ENCODE results near the gene CYP27B1.
A peak's percentile ranks its signal among the peaks of the same experiment; 100 is the strongest.
"Not testable (repeated sequence)": the region's sequence is repeated elsewhere in the genome, so short reads cannot be mapped to it uniquely, and the experiment has no call there.

The CYP27B1 gene

GRCh38 chr12:57734591-57734990 is 32.3 kb downstream of the CYP27B1 start:
- DNase-seq (ENCODE audit: low spot score): no peak

DNA sequence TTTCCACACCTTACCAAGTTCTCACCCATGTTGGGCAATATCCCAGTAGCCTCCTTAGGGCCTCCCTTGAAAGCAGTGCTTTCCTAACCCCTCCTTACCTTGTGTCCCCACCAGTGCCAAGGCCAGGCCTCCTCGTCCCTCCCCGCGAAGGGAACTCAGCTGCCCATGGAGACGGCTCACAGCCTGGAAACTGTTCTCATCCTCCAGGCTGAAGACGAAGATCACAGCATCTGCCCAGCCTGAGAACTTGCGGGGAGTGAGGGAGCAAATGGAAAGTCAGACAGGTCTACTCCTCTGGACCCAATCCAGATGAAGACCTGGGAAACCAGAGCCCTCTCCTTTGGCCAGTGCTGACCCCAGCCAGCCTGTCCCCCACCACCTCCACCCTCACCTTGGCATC is 33.0 kb downstream of the CYP27B1 start:
- no peak for DNase-seq (ENCODE audit: low spot score)

- DNase-seq (ENCODE audit: low spot score): no peak
These were observed 33.9 kb downstream of the CYP27B1 start for GRCh38 chr12:57732726-57733593.

GRCh38 chr12:57732270-57732669 is 34.6 kb downstream of the CYP27B1 start:
- DNase-seq (ENCODE audit: low spot score): no peak

DNA sequence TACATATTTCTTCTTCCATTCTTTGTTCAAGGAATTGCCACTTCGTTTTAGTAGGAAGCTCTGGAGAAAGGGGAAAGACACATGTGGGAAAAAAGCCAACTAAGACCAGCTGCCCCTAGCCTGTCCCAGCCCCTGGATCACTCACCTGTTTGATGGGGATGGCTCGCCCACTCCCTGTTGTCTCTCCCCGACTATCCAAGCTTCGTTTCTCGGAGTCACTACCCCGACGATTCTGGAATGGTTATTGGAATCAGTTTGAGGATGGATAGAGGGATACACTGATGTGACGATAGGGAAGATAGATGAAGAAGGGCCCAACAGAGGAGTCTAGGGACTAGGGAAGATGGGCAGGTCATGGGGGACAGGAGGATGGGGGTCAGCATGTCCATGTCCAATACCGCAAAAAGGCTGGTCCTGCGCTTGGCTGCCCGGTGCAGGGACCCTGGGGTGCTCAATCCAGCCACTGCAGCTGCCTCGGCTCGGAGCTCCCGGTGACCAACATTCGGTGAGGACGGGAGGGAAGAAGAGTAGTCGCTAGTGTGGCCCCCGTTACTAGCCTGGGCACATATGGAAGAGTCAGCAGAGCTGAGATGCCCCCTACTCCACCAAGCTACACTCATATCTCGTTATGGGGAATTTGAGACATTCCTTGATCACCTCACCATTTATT is 35.3 kb downstream of the CYP27B1 start:
- DNase-seq (ENCODE audit: low spot score): no peak

GRCh38 chr12:57730336-57731067 is 36.4 kb downstream of the CYP27B1 start:
- no peak for DNase-seq (ENCODE audit: low spot score)

- no peak for DNase-seq (ENCODE audit: low spot score)
These were observed 37.5 kb downstream of the CYP27B1 start for GRCh38 chr12:57729321-57729844.

DNA sequence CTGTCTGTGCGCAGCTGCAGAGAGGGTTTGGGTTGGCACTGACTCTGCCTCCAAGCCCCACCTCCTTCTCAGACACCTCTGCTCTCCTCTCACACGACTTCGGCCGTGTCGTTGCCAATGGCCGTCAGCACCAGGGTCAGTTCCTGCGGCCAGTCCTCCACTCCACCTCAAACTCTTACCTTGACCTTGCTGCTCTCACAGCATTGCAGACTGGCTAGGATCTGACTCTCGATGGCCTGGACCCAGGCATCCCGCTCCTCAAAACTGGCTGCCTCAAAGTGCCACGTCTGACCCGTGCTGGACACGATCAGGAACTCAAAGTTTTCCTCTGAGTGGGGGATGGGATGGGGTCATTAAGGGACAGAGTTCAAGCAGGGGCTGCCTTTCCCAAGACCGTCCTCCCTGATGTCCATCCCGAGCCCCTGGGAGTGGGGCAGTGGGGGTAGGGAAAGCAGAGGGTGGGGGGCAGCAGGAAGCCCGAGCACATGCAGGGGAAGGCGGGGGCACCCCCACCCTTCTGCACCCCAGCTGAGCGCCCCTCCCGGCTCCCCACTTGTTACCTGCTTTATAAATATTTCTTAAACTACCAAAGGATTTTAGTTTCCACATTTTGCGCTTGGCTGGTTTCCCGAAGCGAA is 39.0 kb downstream of the CYP27B1 start:
- no peak for DNase-seq (ENCODE audit: low spot score)

DNA sequence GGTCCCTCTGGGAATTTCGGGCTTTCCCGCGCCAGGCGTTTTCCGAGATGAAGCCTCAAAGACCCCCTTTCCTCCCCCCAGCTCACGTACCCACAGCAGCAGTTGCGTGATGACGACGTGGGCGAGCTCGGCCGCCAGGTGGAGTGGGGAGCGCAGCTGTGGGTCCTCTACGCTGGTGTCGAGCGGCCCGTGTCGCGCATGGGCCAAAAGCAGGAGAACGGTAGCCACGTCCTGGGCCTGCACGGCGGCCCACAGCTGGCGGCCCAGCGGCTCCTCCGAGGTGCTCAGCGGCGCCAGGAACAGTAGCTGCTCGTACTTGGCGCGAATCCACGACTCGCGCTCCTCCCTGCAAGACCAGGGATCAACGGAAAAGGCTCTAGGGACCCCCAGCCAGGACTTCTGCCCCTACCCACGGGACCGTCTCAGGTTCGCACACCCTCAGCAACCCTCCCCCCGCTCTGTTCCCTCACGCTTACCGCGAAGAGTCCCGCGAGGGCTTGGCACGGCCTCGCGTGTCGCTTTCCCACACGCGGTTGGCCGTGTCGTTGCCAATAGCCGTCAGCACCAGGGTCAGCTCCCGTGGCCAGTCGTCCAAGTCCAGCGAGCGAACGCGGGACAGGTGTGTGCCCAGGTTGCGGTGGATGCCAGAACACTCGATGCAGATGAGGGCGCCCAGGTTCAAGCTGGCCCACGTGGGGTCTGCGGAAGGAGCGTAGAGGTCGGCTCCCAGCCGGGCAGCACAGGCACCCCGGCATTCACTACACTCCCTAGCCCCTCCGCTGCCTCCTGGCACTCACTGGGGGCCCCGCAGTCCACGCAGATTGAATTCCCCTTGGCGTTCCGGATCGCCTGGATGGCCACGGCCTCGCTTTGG is 39.8 kb downstream of the CYP27B1 start:
- DNase-seq (ENCODE audit: low spot score): no peak

GRCh38 chr12:57726151-57726883 is 40.6 kb downstream of the CYP27B1 start:
- DNase-seq (ENCODE audit: low spot score): peak; percentile 14

DNA sequence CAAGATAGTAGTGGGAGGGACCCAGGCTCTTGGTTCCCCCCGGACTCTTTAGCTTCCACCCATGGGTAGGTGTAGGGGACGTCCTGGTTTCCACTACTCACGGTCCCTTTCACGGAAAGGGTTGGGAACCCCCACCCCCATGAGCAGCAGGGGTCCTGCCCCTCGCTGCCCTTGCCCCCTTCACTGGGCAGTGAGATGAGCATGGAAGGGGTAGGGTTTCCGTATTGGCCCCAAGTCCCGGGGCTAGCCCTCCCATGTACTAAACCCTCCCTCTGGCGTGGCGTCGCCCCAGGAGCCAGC is 41.1 kb downstream of the CYP27B1 start:
- no peak for DNase-seq (ENCODE audit: low spot score)

GRCh38 chr12:57724936-57725740 is 41.7 kb downstream of the CYP27B1 start:
- DNase-seq (ENCODE audit: low spot score): no peak

DNA sequence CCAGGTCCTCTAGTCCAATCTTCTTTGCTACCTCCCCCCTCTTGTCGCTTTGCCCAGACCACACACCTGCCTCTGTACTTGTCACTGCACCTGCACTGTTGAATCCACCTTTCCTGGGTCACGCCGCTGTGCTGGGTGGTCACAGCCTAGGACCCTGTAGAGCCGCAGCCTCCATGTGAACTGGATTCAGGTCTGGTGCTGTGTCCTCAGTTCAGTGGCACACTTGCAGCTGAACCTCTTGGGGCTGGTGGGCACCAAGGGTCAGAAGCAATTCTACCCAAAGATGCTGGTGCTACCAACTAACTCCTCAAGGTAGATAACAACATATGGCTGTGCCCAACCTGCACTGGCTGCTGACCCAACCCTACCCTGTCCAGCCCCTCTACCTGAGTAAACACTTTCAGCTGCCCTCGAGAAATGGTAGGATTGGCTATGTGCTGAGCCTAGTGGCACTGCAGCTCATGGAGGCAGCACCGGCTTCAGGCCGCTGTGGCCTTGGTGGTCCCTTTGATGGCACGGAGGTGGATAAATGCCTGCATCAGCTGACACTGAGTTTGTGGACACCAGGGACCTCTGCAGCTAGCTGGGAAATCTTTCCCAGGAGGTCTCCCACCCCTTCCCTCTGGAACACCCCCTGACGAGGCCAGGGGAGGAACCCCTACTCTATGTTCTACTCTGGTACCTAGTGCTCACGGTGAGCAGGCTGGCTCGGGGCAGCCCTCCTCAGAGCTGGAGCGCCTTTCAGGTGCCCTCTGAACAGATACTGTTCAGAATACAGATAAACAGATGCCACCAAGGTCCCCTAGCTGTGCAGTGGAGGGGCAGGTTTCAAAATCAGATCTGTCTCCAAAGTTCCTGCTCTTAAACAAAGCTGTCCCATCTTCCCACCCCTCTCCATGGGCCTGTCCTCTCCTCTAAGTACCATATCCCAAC is 42.6 kb downstream of the CYP27B1 start:
- no peak for DNase-seq (ENCODE audit: low spot score)

- no peak for DNase-seq (ENCODE audit: low spot score)
These were observed 43.3 kb downstream of the CYP27B1 start for GRCh38 chr12:57723630-57723962.

GRCh38 chr12:57722716-57723629 is 43.9 kb downstream of the CYP27B1 start:
- no peak for DNase-seq (ENCODE audit: low spot score)

DNA sequence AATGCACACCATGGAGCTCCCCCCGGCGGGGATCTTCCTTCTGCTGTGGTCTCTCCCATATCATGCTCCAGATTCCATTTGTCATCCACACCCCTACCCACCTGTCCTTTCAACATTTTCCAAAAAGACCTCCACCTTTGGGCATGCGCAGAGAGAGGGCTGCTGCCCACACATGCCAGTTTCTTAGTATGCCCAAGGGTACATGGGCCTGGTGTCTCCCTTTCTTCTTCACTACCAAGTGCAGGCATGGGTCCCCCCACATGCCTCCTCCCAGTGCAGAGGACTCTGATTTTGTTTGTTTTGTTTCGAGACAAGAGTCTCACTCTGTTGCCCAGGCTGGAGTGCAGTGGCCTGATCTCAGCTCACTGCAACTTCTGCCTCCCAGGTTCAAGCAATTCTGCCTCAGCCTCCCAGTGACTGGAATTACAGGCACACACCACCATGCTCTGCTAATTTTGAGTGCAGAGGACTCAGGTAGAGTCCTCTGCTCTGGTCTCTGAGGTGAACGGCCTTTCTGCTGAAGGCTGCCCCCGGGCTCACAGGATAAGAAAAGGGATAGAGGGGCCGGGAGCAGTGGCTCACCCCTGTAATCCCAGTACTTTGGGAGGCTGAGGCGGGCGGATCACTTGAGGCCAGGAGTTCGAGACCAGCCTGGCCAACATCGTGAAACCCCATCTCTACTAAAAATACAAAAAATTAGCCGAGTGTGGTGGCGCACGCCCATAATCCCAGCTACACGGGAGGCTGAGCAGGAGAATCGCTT is 44.9 kb downstream of the CYP27B1 start:
- DNase-seq (ENCODE audit: low spot score): not testable (repeated sequence)

Data from CD4-positive, alpha-beta T cell treated with Interleukin-15 for 4 hours (primary cell).